Measurements from ENCODE around the gene RAB3D. TPM values are rescaled to one million over a fixed set of nuclear protein-coding genes. Genes with fewer than 3 reads are reported as not detected.

Gene RAB3D
- total and polyA plus RNA-seq, 10 of the 15 experiments (the other 5 are each of a cell fraction or from before 2014, with no cell fraction given), result 1.1 to 15.7 (median 6.2) TPM

DNA sequence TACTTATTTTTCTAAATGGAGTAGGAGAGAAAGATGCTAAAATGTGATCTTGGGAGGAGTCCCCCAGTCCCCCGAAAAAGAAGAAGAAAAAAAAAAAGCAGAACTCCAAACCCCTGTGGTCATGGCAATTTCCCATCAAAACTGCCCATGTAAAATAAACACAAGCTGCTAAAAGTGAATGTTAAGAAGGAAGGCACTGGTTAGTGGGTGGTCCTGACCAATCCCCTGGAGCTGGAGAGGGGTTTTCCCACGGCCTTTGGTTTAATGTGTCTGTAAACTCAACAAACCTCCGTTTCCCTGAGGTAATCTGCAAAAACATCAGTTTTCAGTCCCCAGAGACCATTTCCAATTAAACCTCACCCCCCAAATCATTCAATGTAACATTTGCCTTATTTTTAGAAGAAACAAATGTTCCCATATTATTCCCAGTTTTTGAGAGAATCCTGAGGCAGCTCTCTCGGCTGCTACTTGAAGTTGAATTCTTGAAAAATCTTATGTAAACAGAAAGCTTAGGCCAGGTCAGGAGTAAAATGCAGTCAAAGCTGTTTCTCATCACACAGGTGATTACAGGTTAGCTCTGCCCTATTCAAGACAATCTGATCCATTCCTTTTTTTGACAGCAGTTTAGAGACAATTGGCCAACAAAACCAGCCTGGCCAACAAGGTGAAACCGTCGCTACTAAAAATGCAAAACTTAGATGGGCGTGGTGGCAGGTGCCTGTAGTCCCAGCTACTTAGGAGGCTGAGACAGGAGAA, 17.0 kb downstream of the RAB3D start (continued):
- TF ChIP-seq NFYB (IDR thresholded peaks at IDR 0.05; ENCODE audit: insufficient read depth, low read depth, low read length) (peak; percentile 68), RUNX3 (IDR thresholded peaks at IDR 0.05; ENCODE audit: low read length) (0 out of 2 replicates have a peak, but pooled peaks have one; percentile 19), PAX5 (IDR thresholded peaks at IDR 0.05; ENCODE audit: borderline replicate concordance, low read depth, low read length) (no peak), POLR2AphosphoS2 (IDR thresholded peaks at IDR 0.05; ENCODE audit: low read depth, low read length) (no peak), IRF4 (IDR thresholded peaks at IDR 0.05; ENCODE audit: low read depth, low read length) (no peak), NR2C2 (IDR thresholded peaks at IDR 0.05; ENCODE audit: borderline replicate concordance, control insufficient read depth, insufficient read length, low read depth) (no peak), SPI1 (IDR thresholded peaks at IDR 0.05; ENCODE audit: borderline replicate concordance, insufficient read depth, low read depth, low read length) (peak; percentile 34; the same call in 1 of the 2 replicates)

- intact Hi-C loops (cut with micrococcal nuclease; ENCODE audit: unreplicated experiment), result no loop called here
- TF ChIP-seq, protein P1, sequence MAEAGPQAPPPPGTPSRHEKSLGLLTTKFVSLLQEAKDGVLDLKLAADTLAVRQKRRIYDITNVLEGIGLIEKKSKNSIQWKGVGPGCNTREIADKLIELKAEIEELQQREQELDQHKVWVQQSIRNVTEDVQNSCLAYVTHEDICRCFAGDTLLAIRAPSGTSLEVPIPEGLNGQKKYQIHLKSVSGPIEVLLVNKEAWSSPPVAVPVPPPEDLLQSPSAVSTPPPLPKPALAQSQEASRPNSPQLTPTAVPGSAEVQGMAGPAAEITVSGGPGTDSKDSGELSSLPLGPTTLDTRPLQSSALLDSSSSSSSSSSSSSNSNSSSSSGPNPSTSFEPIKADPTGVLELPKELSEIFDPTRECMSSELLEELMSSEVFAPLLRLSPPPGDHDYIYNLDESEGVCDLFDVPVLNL (IDR thresholded peaks at IDR 0.05; ENCODE audit: low read depth, low read length), result no peak
- TF ChIP-seq BHLHE40 (IDR thresholded peaks at IDR 0.05; ENCODE audit: borderline replicate concordance in 1 of 2, low read depth in 2 of 2, low read length in 1 of 2), result no peak
- no peak for TF ChIP-seq SIN3A (IDR thresholded peaks at IDR 0.05; ENCODE audit: low read depth, low read length)
- TF ChIP-seq CTCF (IDR thresholded peaks at IDR 0.05 in 2 of 3, conservative IDR thresholded peaks at IDR 0.05 in 1 of 3; ENCODE audit: control insufficient read depth in 2 of 3, extremely low read depth in 1 of 3, insufficient read depth in 1 of 3, low read depth in 3 of 3, low read length in 3 of 3), result peak in 2 of 3 experiments; percentile 16 to 23; a peak in 1 of 6 replicates
- TF ChIP-seq POU2F2 (IDR thresholded peaks at IDR 0.05; ENCODE audit: borderline replicate concordance, low read depth, low read length), result 0 out of 3 replicates have a peak, but pooled peaks have one; percentile 15
Measured at GRCh38 chr19:11321191-11322126, 18.0 kb downstream of the RAB3D start.

More at GRCh38 chr19:11321191-11322126, 18.0 kb downstream of the RAB3D start:
- no peak overlapping the region for H3K27ac ChIP-seq (ENCODE audit: control insufficient read depth, insufficient read depth)
- ChIA-PET CTCF (interaction anchor here (0.5 to 2.0 kb wide), 6 partner anchors 18 to 198 kb away, joined by 4 to 10 read pairs (median 4); partner anchors contain the start of gene RAB3D), SMC1A (ENCODE audit: uncharacterized antibody, unreplicated experiment) (interaction anchor here (0.6 to 2.2 kb wide), 4 partner anchors 20 to 115 kb away, joined by 3 to 13 read pairs (median 6); partner anchors contain the start of gene SWSAP1), RAD21 (ENCODE audit: unreplicated experiment) (no interaction called here), POLR2A (interaction anchor here (0.7 to 4.2 kb wide), 4 partner anchors 9 to 138 kb away, joined by 3 to 23 read pairs (median 10); partner anchors contain the start of genes CCDC159 and TMEM205)
- H3K9me3 ChIP-seq (replicated peaks; ENCODE audit: control insufficient read depth, insufficient read depth, low read length), result peaks cover 3% of the 10 kb centered on the region; the same call in 2 of the 3 replicates
- no peak overlapping the region for H3K4me2 ChIP-seq (ENCODE audit: control insufficient read depth, insufficient read depth)
- no peaks in the 10 kb centered on the region for H4K20me1 ChIP-seq (ENCODE audit: control insufficient read depth, insufficient read depth)
- H3K27me3 ChIP-seq (replicated peaks in 1 of 2; ENCODE audit: control insufficient read depth in 2 of 2, insufficient read depth in 2 of 2, low read length in 1 of 2), result no peaks in the 10 kb centered on the region
- H3K4me3 ChIP-seq, result no peak overlapping the region
- in situ Hi-C loops (cut with MboI), result no loop called here
- no peak overlapping the region for H2AFZ ChIP-seq (ENCODE audit: control insufficient read depth, low read depth, low read length)
- 74% methylated on average over 14 of the region's 14 CpGs for WGBS (ENCODE audit: insufficient coverage, insufficient replicate concordance, low lambda C conversion rate, missing lambda C conversion rate)
- no peak overlapping the region for H3K9ac ChIP-seq (ENCODE audit: control insufficient read depth, insufficient read depth, low read length)
- FAIRE-seq, result no peak
- no peak for DNase-seq (ENCODE audit: low read depth, low spot score)
- H3K79me2 ChIP-seq (ENCODE audit: control insufficient read depth, insufficient read depth, low read length), result no peaks in the 10 kb centered on the region
- no TSS peak for BruUV-seq (replicated peaks)
- H3K36me3 ChIP-seq (ENCODE audit: control insufficient read depth in 2 of 2, insufficient read depth in 2 of 2, low read length in 1 of 2), result no peaks in the 10 kb centered on the region
- peaks cover 59% of the 10 kb centered on the region for H3K4me1 ChIP-seq (ENCODE audit: control insufficient read depth, insufficient read depth, low read length)
- no peak for ATAC-seq

All from GM12878 (cell line).